HuH-7.5 (cell line): Measurements from ENCODE around the gene TRABD2B.

ENCODE experiments used
- DNase-seq: peaks from one replicate; pipeline ENCODE4 v3.0.0; 2011; ENCODE audit warnings: low spot score

Gene TRABD2B

GRCh38 chr1:47875831-47876586 is 121.2 kb downstream of the TRABD2B start:
- peak; percentile 66 for DNase-seq

- no peak for DNase-seq
Observed at GRCh38 chr1:47875036-47875435, 122.1 kb downstream of the TRABD2B start.

- DNase-seq: no peak
Observed at GRCh38 chr1:47873337-47873736, 123.8 kb downstream of the TRABD2B start.

- DNase-seq: no peak
Observed at GRCh38 chr1:47872886-47873285, 124.3 kb downstream of the TRABD2B start.

DNA sequence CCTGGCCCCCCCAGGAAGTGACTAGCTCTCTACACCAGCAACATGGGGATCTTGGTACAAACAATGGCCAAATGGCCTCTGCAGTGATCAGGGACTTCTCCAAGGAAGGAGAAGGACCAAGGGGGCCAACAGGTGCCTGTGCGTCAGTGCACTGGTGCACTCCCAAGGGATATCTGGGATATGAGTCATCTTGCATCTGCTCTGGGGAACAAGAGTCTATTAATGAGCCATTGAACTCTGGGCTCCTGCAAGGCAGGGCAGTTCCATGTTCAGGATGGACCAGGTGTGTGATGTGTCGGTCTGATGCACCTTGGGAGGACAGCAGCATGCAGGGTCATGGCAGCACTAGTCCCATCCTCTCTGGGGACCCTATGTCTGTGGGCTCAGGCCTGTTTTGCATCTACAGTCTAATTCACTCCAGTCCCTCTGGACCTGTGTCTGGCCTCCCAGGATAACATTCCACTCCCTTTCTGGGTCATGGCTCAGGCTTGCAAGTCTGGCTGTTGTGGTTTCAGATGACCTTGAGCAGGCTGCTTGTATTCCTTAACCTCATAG is 125.3 kb downstream of the TRABD2B start:
- no peak for DNase-seq

DNA sequence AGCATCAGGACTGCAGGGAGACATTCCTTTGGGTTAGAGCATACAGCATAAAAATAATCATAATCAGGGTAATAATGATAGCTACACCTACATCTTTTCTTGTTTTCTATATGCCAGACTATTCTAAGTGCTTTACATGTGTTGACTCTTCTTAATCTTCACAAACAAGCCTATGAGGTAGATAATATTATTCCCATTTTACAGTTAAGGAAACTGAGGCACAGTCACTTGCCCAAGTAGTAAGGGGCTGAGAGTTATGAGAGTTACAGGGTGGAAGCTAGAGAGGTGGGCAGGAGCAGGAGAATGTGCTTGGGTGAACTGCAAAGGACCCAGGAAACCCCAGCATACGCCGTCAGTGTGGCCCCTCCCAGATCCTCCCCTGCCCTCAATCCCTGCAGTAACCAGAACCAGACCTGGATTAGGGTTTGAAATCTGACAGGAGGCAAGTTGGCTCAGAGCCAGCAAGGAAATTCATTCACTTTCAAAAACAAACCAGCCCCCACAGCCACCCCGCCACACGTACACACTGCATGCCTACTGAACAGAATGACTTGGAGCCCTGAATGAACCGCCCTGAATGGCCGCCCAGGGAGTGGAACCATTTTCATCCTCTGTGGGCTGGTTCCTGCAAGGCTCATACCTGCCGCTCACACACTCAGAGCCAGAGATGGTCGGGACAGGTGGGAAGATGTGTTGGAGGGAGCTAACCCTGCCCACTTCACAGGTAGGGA is 126.1 kb downstream of the TRABD2B start:
- no peak for DNase-seq

- no peak for DNase-seq
Observed at GRCh38 chr1:47870480-47870879, 126.7 kb downstream of the TRABD2B start.

DNA sequence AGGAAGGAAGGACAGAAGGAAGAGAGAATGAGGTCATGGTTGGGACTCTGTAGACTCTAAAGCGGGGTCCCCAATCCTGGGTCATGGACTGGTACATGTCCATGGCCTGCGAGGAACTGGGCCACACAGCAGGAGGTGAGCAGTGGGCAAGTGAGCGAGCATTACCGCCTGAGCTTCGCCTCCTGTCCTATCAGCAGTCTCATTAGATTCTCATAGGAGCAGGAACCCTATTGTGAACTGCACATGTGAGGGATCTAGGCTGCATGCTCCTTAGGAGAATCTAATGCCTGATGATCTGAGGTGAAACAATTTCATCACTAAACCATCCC is 128.9 kb downstream of the TRABD2B start:
- no peak for DNase-seq

DNA sequence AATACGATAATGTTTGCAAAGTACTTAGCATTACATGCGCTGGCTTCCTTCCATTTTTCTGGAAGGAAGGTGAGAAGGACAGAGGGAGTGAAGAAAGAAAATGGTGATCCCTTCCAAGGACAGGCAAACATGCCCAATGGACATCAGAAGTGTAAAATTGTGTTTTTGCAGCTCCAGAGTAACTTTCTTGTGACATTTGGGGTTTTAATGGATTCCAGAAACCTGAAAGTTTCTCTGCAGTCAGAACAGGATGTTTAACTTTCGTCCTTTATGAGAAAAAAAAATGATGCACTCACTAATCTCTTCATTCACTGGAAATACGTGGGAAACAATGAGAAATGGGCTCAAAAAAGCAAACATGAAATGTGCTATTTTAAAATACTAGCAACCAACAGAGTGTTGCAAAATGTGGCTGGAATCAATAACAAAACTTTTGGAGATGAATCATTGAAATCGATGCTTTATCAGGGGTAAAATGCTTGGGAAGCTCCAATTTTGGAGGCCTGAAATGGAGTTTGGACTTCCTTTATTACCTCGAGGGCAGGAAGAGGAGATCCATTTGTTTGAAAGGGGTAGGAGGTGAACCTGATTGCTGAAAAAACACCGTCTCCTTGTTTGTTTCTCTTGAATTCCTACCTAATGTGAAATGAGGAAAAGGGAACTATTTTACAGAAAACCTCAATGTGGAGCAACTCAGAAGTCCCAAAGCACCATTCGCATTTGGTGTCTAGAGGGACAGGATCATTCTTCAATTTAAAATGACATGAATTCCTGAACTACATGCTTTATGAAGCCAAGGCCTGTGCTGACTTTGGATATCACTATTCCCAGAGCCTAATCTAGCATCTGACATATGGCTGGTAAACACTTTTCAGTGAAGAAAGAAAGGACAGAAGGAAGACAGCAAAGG is 129.5 kb downstream of the TRABD2B start:
- DNase-seq: no peak

DNA sequence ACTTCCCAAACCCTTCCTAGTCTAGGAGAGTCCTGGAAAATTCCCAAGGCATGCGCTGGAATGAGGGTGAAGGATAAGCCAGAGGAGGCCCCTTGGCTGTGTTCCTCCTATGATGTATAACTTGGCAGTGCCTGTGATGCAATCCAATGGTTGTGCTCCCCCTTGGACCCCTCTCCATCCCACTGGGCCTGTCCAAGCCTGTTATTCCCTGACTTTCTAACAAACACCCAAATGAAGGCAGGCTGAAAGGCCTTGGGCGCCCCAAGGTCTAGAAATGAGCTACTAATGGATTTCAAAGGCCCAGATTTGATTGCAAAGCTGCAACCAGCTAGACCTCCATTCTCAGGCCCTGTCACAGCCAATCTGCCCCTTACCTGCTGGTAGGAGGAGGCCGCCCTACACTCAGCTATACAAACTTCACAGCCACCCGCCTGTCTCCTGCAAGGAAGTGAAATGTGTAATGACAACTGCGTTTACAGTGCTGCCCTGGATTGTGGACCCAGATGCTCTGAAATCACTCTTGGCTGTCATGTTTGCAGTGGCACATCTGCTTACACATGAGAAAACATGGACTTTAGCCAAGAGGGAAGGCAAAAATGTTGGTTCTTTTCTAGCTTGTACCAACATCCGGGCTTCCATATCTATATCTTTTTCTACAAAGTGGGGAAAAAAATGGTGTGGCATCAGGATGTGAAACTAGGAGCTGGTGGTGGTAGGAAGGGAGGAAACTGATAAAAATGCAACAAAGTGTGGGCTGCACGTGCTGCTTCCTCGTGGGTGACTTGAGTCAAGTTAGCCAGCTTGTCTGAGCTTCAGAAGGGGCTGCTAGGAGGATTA is 130.4 kb downstream of the TRABD2B start:
- DNase-seq: no peak

GRCh38 chr1:47865881-47866535 is 131.2 kb downstream of the TRABD2B start:
- no peak for DNase-seq

- DNase-seq: no peak
Observed at GRCh38 chr1:47859092-47859743, 138.0 kb downstream of the TRABD2B start.

DNA sequence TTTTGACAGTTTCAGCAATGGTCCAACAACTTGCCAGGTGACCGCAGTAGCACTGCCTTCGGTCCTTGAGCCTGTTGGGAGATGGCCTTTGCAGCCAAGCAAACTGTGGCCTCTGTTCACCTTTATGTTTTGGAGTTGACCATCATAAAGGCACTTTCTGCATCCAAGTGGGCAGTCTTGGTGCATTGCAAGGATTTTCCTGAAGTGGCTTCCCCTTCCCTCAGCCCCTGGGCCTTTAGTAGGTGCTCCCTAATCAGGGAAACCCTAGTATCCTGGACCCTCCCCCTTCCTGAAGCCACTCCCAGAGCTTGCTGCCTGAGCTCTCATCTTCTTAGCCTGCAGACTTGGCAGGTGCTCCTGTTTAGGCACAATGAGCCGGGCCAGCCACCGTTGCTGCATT is 140.2 kb downstream of the TRABD2B start:
- no peak for DNase-seq

- DNase-seq: no peak
Observed at GRCh38 chr1:47855230-47855629, 142.0 kb downstream of the TRABD2B start.

GRCh38 chr1:47854552-47855144 is 142.5 kb downstream of the TRABD2B start:
- no peak for DNase-seq

DNA sequence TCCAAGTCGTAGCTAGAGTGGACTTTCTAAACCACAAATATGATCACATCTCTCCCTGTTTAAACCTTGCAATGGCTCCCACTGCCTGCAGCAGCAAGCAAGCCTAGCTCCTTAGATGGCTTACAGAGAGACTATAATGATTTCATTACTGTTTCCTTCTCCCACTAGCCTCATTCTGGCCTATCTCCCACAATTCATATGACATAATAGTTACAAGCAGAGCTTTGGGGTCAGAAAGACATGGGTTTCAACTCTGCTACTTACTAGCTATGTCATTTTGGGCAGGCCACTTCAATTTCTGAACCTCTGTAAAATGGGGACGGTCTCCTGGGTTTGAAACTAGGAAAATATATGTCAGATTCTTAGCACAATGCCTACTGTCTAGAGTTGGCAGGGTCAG is 143.3 kb downstream of the TRABD2B start:
- no peak for DNase-seq

DNA sequence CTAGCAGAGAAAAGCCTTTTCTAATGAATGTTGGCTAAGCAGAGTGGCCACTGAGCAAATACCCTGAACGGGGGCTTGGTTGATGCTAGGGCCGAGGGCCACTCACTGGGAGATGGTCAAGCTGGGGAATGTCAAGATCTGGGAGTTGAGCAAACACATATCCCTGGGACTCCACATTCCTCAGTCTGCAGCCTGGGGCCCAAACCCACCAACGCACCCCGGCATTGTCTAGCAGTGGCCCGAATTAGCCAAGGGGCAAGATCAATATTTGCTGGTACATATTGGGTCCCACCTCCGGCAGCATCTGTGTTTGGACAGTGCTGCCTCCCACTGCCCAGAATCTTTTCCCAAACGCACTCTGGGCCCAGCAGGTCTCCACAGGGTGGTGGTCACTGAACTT is 144.1 kb downstream of the TRABD2B start:
- no peak for DNase-seq

DNA sequence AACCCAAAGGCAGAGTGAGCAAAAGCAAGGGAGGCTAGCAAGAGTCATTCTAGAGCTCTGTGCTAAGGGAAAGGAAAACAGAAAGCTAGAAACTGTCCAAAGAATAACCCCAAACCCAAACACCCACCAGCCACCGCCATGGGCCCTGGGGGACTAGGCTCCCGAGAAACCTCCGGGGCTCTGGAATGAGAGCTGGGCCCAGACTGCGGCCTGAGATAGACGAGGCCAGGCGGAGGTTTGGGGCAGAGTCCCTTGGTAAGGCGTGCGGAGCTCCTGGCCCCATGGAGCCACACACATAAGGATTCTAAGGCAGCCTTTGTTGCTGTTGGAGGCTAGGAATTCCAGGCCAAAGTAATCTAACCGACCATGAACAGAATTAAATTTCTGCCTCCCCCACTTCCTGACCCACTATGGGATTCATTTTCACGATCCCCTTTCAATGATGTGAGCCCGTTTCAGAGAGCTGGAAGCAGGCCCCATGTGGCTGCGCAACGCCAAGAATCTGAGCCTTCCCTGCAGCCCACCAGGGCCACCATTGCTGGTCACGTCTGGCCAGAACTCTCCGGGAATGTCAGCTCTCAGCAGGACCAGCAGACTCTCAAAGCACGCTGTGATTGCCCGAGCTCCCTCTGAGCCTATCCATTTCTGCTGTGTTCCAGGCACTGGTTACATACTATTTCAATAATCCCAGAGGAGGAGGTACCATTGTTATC is 145.0 kb downstream of the TRABD2B start:
- no peak for DNase-seq

- DNase-seq: no peak
Observed at GRCh38 chr1:47850451-47850850, 146.7 kb downstream of the TRABD2B start.
